SK-N-MC (cell line): ENCODE measurements around the gene PODNL1.
"Not testable (repeated sequence)": the region's sequence is repeated elsewhere in the genome, so short reads cannot be mapped to it uniquely, and the experiment has no call there.

Source experiments
- DNase-seq: peaks from one replicate; pipeline ENCODE4 v3.0.0-alpha.2; 2011; ENCODE audit warnings: low read depth, low spot score
- H3K27ac ChIP-seq: fragments of 200-600 bp; sonication (generic); 2 replicates; pipeline ENCODE4 v1.5.1; 2016; ENCODE audit warnings: mixed run types
- H3K36me3 ChIP-seq: fragments of 200-600 bp; sonication (generic); 2 replicates; pipeline ENCODE4 v1.6.1; 2017; ENCODE audit warnings: antibody characterized with exemption, low read length, mixed read lengths; ENCODE audit not compliant: insufficient read depth
- H3K4me3 ChIP-seq: fragments of 200-600 bp; sonication (generic); 2 replicates; pipeline ENCODE4 v1.5.1; 2016
- H3K9ac ChIP-seq: fragments of 200-600 bp; sonication (generic); 2 replicates; pipeline ENCODE4 v1.8.0; 2017; ENCODE audit warnings: mixed run types, mixed read lengths; ENCODE audit not compliant: insufficient read length
- H3K9me3 ChIP-seq: fragments of 200-600 bp; sonication (generic); 2 replicates; pipeline ENCODE4 v1.6.1; 2017; ENCODE audit warnings: low read depth, mild to moderate bottlenecking, antibody characterized with exemption, low read length, moderate library complexity, mixed read lengths
- EZH2 ChIP-seq: fragments of 200-600 bp; sonication (generic); IDR thresholded peaks from one replicate; pipeline ENCODE4 v1.6.1; 2017; ENCODE audit warnings: antibody characterized with exemption
- FOXP2 ChIP-seq: optimal IDR thresholded peaks from 2 replicates; pipeline ENCODE3; 2011; ENCODE audit warnings: mild to moderate bottlenecking, moderate library complexity; ENCODE audit not compliant: insufficient read depth; ENCODE audit errors: extremely low read length, control extremely low read depth
- POLR2AphosphoS5 ChIP-seq: IDR thresholded peaks from 2 replicates; pipeline ENCODE4 v1.6.1; 2012; ENCODE audit warnings: mild to moderate bottlenecking, low read depth, low read length, borderline replicate concordance

The PODNL1 gene

GRCh38 chr19:13969897-13970296 is 31.7 kb upstream of the PODNL1 start:
- H3K9ac ChIP-seq: no peak overlapping the region
- no peak for TF ChIP-seq FOXP2
- no peak for TF ChIP-seq POLR2AphosphoS5
- no peak for TF ChIP-seq EZH2
- H3K4me3 ChIP-seq: no peak overlapping the region
- DNase-seq: no peak
- H3K9me3 ChIP-seq: no peaks in the 10 kb centered on the region
- H3K27ac ChIP-seq: no peak overlapping the region
- H3K36me3 ChIP-seq: peaks cover 7% of the 10 kb centered on the region; the same call in 1 of the 2 replicates

- Histone ChIP-seq H3K9me3 (no peaks in the 10 kb centered on the region), H3K36me3 (peaks cover 7% of the 10 kb centered on the region; the same call in 1 of the 2 replicates), H3K4me3 (no peak overlapping the region), H3K9ac (no peak overlapping the region), H3K27ac (no peak overlapping the region)
- TF ChIP-seq POLR2AphosphoS5: no peak
- no peak for TF ChIP-seq EZH2
- TF ChIP-seq FOXP2: no peak
- no peak for DNase-seq
Measured at GRCh38 chr19:13968999-13969398, 30.8 kb upstream of the PODNL1 start.

GRCh38 chr19:13968383-13968935 is 30.2 kb upstream of the PODNL1 start:
- Histone ChIP-seq H3K27ac (no peak overlapping the region), H3K9me3 (no peaks in the 10 kb centered on the region), H3K36me3 (peaks cover 7% of the 10 kb centered on the region; the same call in 1 of the 2 replicates), H3K9ac (no peak overlapping the region), H3K4me3 (no peak overlapping the region)
- TF ChIP-seq EZH2 (no peak), FOXP2 (no peak), POLR2AphosphoS5 (no peak)
- DNase-seq: no peak

- H3K9me3 ChIP-seq, H3K36me3 ChIP-seq: not testable (repeated sequence)
Measured at GRCh38 chr19:13967206-13967605, 29.0 kb upstream of the PODNL1 start.

GRCh38 chr19:13966684-13967128 is 28.5 kb upstream of the PODNL1 start:
- Histone ChIP-seq H3K9ac (no peak overlapping the region), H3K27ac (no peak overlapping the region), H3K9me3 (no peaks in the 10 kb centered on the region), H3K36me3 (peaks cover 7% of the 10 kb centered on the region; the same call in 1 of the 2 replicates), H3K4me3 (no peak overlapping the region)
- no peak for DNase-seq
- TF ChIP-seq FOXP2 (no peak), EZH2 (no peak), POLR2AphosphoS5 (no peak)

More at GRCh38 chr19:13967206-13967605, 29.0 kb upstream of the PODNL1 start:
- H3K9ac ChIP-seq, H3K4me3 ChIP-seq, H3K27ac ChIP-seq, DNase-seq: not testable (repeated sequence)

- no peak for DNase-seq
- no peak overlapping the region for H3K27ac ChIP-seq
- TF ChIP-seq EZH2 (no peak), POLR2AphosphoS5 (no peak), FOXP2 (no peak)
- no peak overlapping the region for H3K4me3 ChIP-seq
- H3K9me3 ChIP-seq: no peaks in the 10 kb centered on the region
- peaks cover 11% of the 10 kb centered on the region; the same call in 1 of the 2 replicates for H3K36me3 ChIP-seq
- H3K9ac ChIP-seq: no peak overlapping the region
Measured at GRCh38 chr19:13965926-13966683, 27.9 kb upstream of the PODNL1 start.

- H3K36me3 ChIP-seq: peaks cover 17% of the 10 kb centered on the region; the same call in 1 of the 2 replicates
- no peak for DNase-seq
- TF ChIP-seq FOXP2 (no peak), POLR2AphosphoS5 (no peak), EZH2 (no peak)
Measured at GRCh38 chr19:13965377-13965896, 27.2 kb upstream of the PODNL1 start.

GRCh38 chr19:13964776-13965175 is 26.6 kb upstream of the PODNL1 start:
- DNase-seq: no peak
- Histone ChIP-seq H3K27ac (no peak overlapping the region), H3K4me3 (no peak overlapping the region), H3K9me3 (no peaks in the 10 kb centered on the region), H3K36me3 (peaks cover 21% of the 10 kb centered on the region; the same call in 1 of the 2 replicates), H3K9ac (no peak overlapping the region)
- TF ChIP-seq EZH2: no peak
- no peak for TF ChIP-seq FOXP2
- no peak for TF ChIP-seq POLR2AphosphoS5

More at GRCh38 chr19:13965377-13965896, 27.2 kb upstream of the PODNL1 start:
- H3K9ac ChIP-seq: no peak overlapping the region
- no peaks in the 10 kb centered on the region for H3K9me3 ChIP-seq
- H3K27ac ChIP-seq: no peak overlapping the region
- H3K4me3 ChIP-seq: no peak overlapping the region
